Measurements from ENCODE around the gene VPS39.

The VPS39 gene

DNA sequence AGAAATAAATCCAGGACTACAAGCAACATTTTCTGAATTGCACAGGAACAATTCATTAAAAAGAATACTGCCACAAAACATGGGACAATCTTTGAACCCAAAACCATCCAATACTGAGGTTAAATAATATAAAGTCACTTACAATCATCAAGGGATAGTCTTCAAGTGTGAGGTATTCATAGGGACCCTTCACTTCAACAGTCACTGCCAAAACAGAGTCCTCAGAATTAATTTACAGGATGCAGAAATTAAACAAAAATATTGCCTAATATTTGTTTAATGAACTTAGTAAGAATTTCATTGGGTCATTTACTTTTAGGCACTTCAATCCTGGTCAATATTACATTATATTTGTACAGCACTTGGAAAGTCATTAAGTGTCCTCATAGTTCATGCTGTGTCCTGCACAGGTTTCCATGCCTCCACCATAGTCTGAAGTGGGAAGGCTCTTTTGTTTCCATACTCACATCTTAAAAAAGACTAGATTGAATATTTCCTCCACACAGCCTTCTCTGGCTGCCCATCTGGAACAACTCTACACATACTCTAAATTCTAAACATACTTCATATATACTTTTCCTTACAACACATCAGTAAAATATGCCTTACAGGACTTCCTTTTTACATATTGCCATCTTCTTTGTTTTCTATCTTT, 31.6 kb upstream of the VPS39 start:
- no peaks in the 10 kb centered on the region for H3K79me2 ChIP-seq (ENCODE audit: control insufficient read depth, low read length)
- H3K4me2 ChIP-seq (ENCODE audit: low read length), result no peak overlapping the region
- H4K20me1 ChIP-seq (ENCODE audit: control insufficient read depth, insufficient read depth, low read depth, low read length), result no peaks in the 10 kb centered on the region
- H3K4me3 ChIP-seq (ENCODE audit: low read length), result no peak overlapping the region
- no peaks in the 10 kb centered on the region for H3K27me3 ChIP-seq (ENCODE audit: control insufficient read depth, low read length)
- TF ChIP-seq EZH2phosphoT487 (IDR thresholded peaks at IDR 0.05; ENCODE audit: borderline replicate concordance, low read length), result no peak
- TF ChIP-seq, protein P1, sequence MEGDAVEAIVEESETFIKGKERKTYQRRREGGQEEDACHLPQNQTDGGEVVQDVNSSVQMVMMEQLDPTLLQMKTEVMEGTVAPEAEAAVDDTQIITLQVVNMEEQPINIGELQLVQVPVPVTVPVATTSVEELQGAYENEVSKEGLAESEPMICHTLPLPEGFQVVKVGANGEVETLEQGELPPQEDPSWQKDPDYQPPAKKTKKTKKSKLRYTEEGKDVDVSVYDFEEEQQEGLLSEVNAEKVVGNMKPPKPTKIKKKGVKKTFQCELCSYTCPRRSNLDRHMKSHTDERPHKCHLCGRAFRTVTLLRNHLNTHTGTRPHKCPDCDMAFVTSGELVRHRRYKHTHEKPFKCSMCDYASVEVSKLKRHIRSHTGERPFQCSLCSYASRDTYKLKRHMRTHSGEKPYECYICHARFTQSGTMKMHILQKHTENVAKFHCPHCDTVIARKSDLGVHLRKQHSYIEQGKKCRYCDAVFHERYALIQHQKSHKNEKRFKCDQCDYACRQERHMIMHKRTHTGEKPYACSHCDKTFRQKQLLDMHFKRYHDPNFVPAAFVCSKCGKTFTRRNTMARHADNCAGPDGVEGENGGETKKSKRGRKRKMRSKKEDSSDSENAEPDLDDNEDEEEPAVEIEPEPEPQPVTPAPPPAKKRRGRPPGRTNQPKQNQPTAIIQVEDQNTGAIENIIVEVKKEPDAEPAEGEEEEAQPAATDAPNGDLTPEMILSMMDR (IDR thresholded peaks at IDR 0.05; ENCODE audit: low read depth, low read length, poor library complexity, severe bottlenecking), result no peak
- no peaks in the 10 kb centered on the region for H3K4me1 ChIP-seq (ENCODE audit: control insufficient read depth, low read length)
- no peaks in the 10 kb centered on the region for H3F3A ChIP-seq (ENCODE audit: control insufficient read depth, insufficient read depth)
- H3K27ac ChIP-seq (ENCODE audit: low read depth, low read length), result no peak overlapping the region
- H3K9me2 ChIP-seq (replicated peaks; ENCODE audit: control insufficient read depth, low read length), result no peaks in the 10 kb centered on the region
- peaks cover 43% of the 10 kb centered on the region for H3K36me3 ChIP-seq (ENCODE audit: control insufficient read depth, low read length)
- H3K9me3 ChIP-seq (ENCODE audit: control insufficient read depth, insufficient read depth, low read length), result no peaks in the 10 kb centered on the region

- H3K4me2 ChIP-seq (ENCODE audit: low read length), result no peak overlapping the region
- peaks cover 38% of the 10 kb centered on the region for H3K36me3 ChIP-seq (ENCODE audit: control insufficient read depth, low read length)
- no peak for TF ChIP-seq EZH2phosphoT487 (IDR thresholded peaks at IDR 0.05; ENCODE audit: borderline replicate concordance, low read length)
- TF ChIP-seq, protein P1 (IDR thresholded peaks at IDR 0.05; ENCODE audit: low read depth, low read length, poor library complexity, severe bottlenecking), result no peak
Observed at GRCh38 chr15:42233107-42233506, 25.0 kb upstream of the VPS39 start.

DNA sequence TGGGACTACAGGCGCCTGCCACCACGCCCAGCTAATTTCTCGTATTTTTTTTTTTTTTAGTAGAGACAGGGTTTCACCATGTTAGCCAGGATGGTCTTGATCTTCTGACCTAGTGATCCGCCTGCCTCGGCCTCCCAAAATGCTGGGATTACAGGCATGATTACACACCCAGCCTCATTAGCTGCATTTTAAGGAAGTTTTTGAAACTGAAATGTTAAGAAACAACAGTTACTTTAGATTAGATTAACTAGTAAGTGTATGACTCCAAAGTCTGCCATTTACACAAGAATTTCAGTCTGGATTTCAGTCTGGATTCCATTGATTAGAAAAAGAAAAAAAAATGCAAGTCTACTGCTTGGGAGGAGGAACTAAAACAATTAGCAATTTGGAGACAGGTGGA, 24.5 kb upstream of the VPS39 start:
- no peaks in the 10 kb centered on the region for H4K20me1 ChIP-seq (ENCODE audit: control insufficient read depth, insufficient read depth, low read depth, low read length)
- H3K9me3 ChIP-seq (ENCODE audit: control insufficient read depth, insufficient read depth, low read length), result no peaks in the 10 kb centered on the region
- H3K4me1 ChIP-seq (ENCODE audit: control insufficient read depth, low read length), result no peaks in the 10 kb centered on the region
- no peaks in the 10 kb centered on the region for H3F3A ChIP-seq (ENCODE audit: control insufficient read depth, insufficient read depth)
- no peak overlapping the region for H3K27ac ChIP-seq (ENCODE audit: low read depth, low read length)
- no peaks in the 10 kb centered on the region for H3K27me3 ChIP-seq (ENCODE audit: control insufficient read depth, low read length)
- no peak overlapping the region for H3K4me2 ChIP-seq (ENCODE audit: low read length)
- no peak overlapping the region for H3K4me3 ChIP-seq (ENCODE audit: low read length)
- no peak for TF ChIP-seq EZH2phosphoT487 (IDR thresholded peaks at IDR 0.05; ENCODE audit: borderline replicate concordance, low read length)
- TF ChIP-seq, protein P1 (IDR thresholded peaks at IDR 0.05; ENCODE audit: low read depth, low read length, poor library complexity, severe bottlenecking), result no peak
- peaks cover 35% of the 10 kb centered on the region for H3K36me3 ChIP-seq (ENCODE audit: control insufficient read depth, low read length)
- no peaks in the 10 kb centered on the region for H3K9me2 ChIP-seq (replicated peaks; ENCODE audit: control insufficient read depth, low read length)
- no peaks in the 10 kb centered on the region for H3K79me2 ChIP-seq (ENCODE audit: control insufficient read depth, low read length)

More at GRCh38 chr15:42233107-42233506, 25.0 kb upstream of the VPS39 start:
- Histone ChIP-seq H3K4me1 (ENCODE audit: control insufficient read depth, low read length) (no peaks in the 10 kb centered on the region), H3K9me3 (ENCODE audit: control insufficient read depth, insufficient read depth, low read length) (no peaks in the 10 kb centered on the region), H4K20me1 (ENCODE audit: control insufficient read depth, insufficient read depth, low read depth, low read length) (no peaks in the 10 kb centered on the region), H3K9me2 (replicated peaks; ENCODE audit: control insufficient read depth, low read length) (no peaks in the 10 kb centered on the region), H3K27me3 (ENCODE audit: control insufficient read depth, low read length) (no peaks in the 10 kb centered on the region), H3K79me2 (ENCODE audit: control insufficient read depth, low read length) (no peaks in the 10 kb centered on the region), H3F3A (ENCODE audit: control insufficient read depth, insufficient read depth) (no peaks in the 10 kb centered on the region), H3K4me3 (ENCODE audit: low read length) (no peak overlapping the region), H3K27ac (ENCODE audit: low read depth, low read length) (no peak overlapping the region)
